PFSK-1 (cell line): ENCODE measurements around the gene RGS7.

Source experiments
- FOXP2 ChIP-seq: optimal IDR thresholded peaks from 2 replicates; pipeline ENCODE3; 2011; ENCODE audit warnings: borderline replicate concordance, control low read depth, inconsistent platforms; ENCODE audit not compliant: insufficient read depth; ENCODE audit errors: extremely low read length, extremely low read depth
- POLR2AphosphoS5 ChIP-seq: IDR thresholded peaks from 2 replicates; pipeline ENCODE4 v1.6.1; 2012; ENCODE audit warnings: low read depth, mild to moderate bottlenecking, control low read depth, low read length, moderate library complexity
- REST ChIP-seq, 2 experiments: IDR thresholded peaks; 2 replicates each; pipeline versions ENCODE4 v1.6.1 to v1.8.0; 2011 to 2012; ENCODE audit warnings: low read depth in 2 of 2, low read length in 2 of 2, control low read depth in 1 of 2, inconsistent platforms in 1 of 2, mild to moderate bottlenecking in 1 of 2, moderate library complexity in 1 of 2; ENCODE audit not compliant: insufficient read depth in 1 of 2
- SIN3A ChIP-seq: IDR thresholded peaks from 2 replicates; pipeline ENCODE4 v1.6.1; 2012; ENCODE audit warnings: mild to moderate bottlenecking, low read length, moderate library complexity, borderline replicate concordance; ENCODE audit not compliant: insufficient read depth
- TAF1 ChIP-seq: IDR thresholded peaks from 2 replicates; pipeline ENCODE4 v1.6.1; 2012; ENCODE audit warnings: low read length, control low read depth, borderline replicate concordance; ENCODE audit not compliant: insufficient read depth

RGS7 gene

GRCh38 chr1:241045659-241046058 lies 311.3 kb downstream of the RGS7 start:
- TF ChIP-seq FOXP2 (no peak), SIN3A (no peak), TAF1 (no peak), REST (IDR thresholded peaks at IDR 0.05; ENCODE audit: insufficient read depth in 1 of 2, low read depth in 2 of 2, low read length in 2 of 2) (no peak), POLR2AphosphoS5 (no peak)

DNA sequence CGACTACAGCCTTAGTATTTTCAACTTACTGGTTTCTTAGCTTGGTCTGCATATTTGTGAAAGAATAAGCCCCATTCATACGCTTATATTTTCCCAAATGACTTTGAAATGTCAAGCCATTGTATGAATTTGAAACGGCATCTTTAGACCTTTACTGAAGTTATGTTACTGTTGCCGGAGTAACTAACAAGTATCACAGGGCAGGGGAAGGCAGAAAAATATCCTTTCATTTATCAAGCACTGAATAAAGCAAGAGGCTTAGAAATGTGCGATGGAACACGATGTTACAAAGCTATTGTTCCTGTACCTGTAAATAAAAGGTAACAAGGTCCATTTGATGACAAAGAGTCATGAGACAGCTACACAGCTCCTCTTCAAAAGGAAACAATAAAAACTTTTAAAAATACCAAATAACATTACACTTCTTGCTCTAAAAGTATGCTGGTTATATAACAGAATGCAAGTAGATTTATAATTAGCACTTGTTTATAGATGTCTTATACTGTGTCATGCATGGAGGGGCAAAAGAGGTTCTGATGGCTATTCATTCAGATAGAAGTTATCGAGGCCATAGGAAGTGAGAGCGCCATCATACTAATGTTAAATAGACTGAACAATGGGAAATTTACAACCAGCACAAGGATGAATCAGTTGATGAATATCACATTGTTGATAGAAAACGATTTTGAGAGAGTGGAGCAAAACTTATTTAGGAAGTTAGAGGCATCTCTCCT lies 322.6 kb downstream of the RGS7 start:
- TF ChIP-seq SIN3A (no peak), TAF1 (no peak), REST (IDR thresholded peaks at IDR 0.05; ENCODE audit: insufficient read depth in 1 of 2, low read depth in 2 of 2, low read length in 2 of 2) (no peak), POLR2AphosphoS5 (no peak), FOXP2 (no peak)

GRCh38 chr1:241024834-241025233 lies 332.2 kb downstream of the RGS7 start:
- TF ChIP-seq TAF1, result no peak
- TF ChIP-seq POLR2AphosphoS5, result no peak
- TF ChIP-seq FOXP2, result no peak
- TF ChIP-seq REST (IDR thresholded peaks at IDR 0.05; ENCODE audit: insufficient read depth in 1 of 2, low read depth in 2 of 2, low read length in 2 of 2), result no peak
- no peak for TF ChIP-seq SIN3A

- TF ChIP-seq REST (IDR thresholded peaks at IDR 0.05; ENCODE audit: insufficient read depth in 1 of 2, low read depth in 2 of 2, low read length in 2 of 2), result no peak
- TF ChIP-seq TAF1, result no peak
- TF ChIP-seq SIN3A, result no peak
- TF ChIP-seq FOXP2, result no peak
- TF ChIP-seq POLR2AphosphoS5, result no peak
These were observed 334.6 kb downstream of the RGS7 start for GRCh38 chr1:241022366-241022765.
